Measurements from ENCODE around the gene CEP170B.

- TF ChIP-seq POLR2AphosphoS5 (IDR thresholded peaks at IDR 0.05; ENCODE audit: low read depth, low read length): no peak
- no peak for TF ChIP-seq SRSF4 (IDR thresholded peaks at IDR 0.05; ENCODE audit: low read depth, low read length, poor library complexity, severe bottlenecking)
- TF ChIP-seq CHD4 (IDR thresholded peaks at IDR 0.05; ENCODE audit: borderline replicate concordance, low read length): no peak
- no peak for TF ChIP-seq CTCF (CRISPR knock-in tag; IDR thresholded peaks at IDR 0.05)
- no peak for TF ChIP-seq JUNB (CRISPR knock-in tag; IDR thresholded peaks at IDR 0.05; ENCODE audit: borderline replicate concordance)
- no peak for TF ChIP-seq TBL1XR1 (IDR thresholded peaks at IDR 0.05; ENCODE audit: borderline replicate concordance, low read length, partially characterized antibody)
- no peak for TF ChIP-seq BCL6 (CRISPR knock-in tag; IDR thresholded peaks at IDR 0.05)
- no peak for TF ChIP-seq TBP (CRISPR knock-in tag; IDR thresholded peaks at IDR 0.05)
- TF ChIP-seq FOXP1 (IDR thresholded peaks at IDR 0.05): no peak
- no peak for TF ChIP-seq FOXP1 (CRISPR knock-in tag; IDR thresholded peaks at IDR 0.05)
- no peak for TF ChIP-seq DDIT3 (CRISPR knock-in tag; IDR thresholded peaks at IDR 0.05)
- TF ChIP-seq PPARG (CRISPR knock-in tag; conservative IDR thresholded peaks at IDR 0.05): no peak
- no peak for TF ChIP-seq TAF1 (CRISPR knock-in tag; IDR thresholded peaks at IDR 0.05)
These were observed 24.3 kb downstream of the CEP170B start for GRCh38 chr14:104889375-104889757.
